Measurements from ENCODE around the gene NRN1.
"Not testable (repeated sequence)": the region's sequence is repeated elsewhere in the genome, so short reads cannot be mapped to it uniquely, and the experiment has no call there.

NRN1 gene

GRCh38 chr6:6006428-6007365, at the start of gene NRN1:
Gene NRN1 (minus strand): TSS chr6:6006925. CDS start chr6:6006749, 176 bp downstream.
- no peak for DNase-seq

GRCh38 chr6:6052216-6052615, 45.5 kb upstream of the NRN1 start:
- no peak for DNase-seq

GRCh38 chr6:6046716-6047115, 40.0 kb upstream of the NRN1 start:
- no peak for DNase-seq

- no peak for DNase-seq
Measured at GRCh38 chr6:6039946-6040509, 33.3 kb upstream of the NRN1 start.

- no peak for DNase-seq
Measured at GRCh38 chr6:6037179-6037578, 30.5 kb upstream of the NRN1 start.

- DNase-seq = no peak
Measured at GRCh38 chr6:6033858-6034257, 27.1 kb upstream of the NRN1 start.

- DNase-seq = no peak
Measured at GRCh38 chr6:6026513-6027205, 19.9 kb upstream of the NRN1 start.

GRCh38 chr6:6025736-6026135, 19.0 kb upstream of the NRN1 start:
- DNase-seq = no peak

- no peak for DNase-seq
Measured at GRCh38 chr6:6024220-6024619, 17.5 kb upstream of the NRN1 start.

- DNase-seq = not testable (repeated sequence)
Measured at GRCh38 chr6:6022841-6023240, 16.1 kb upstream of the NRN1 start.

- DNase-seq = peak; percentile 76
Measured at GRCh38 chr6:6008648-6009421, 2.1 kb upstream of the NRN1 start.

- peak; percentile 32 for DNase-seq
Measured at GRCh38 chr6:6008089-6008647, 1.4 kb upstream of the NRN1 start.

GRCh38 chr6:6007366-6008088, 802 bp upstream of the NRN1 start:
- no peak for DNase-seq

- no peak for DNase-seq
Measured at GRCh38 chr6:6006006-6006427, 708 bp downstream of the NRN1 start.

- no peak for DNase-seq
Measured at GRCh38 chr6:6005051-6006005, 1.4 kb downstream of the NRN1 start.

GRCh38 chr6:6004390-6004995, 2.2 kb downstream of the NRN1 start:
- no peak for DNase-seq

GRCh38 chr6:6003621-6004366, 2.9 kb downstream of the NRN1 start:
- DNase-seq = peak; percentile 50

GRCh38 chr6:6002848-6003620, 3.7 kb downstream of the NRN1 start:
- DNase-seq = no peak

Data from activated CD4-positive, alpha-beta T cell treated with anti-CD3 and anti-CD28 coated beads, Interleukin-2, amount 50 U/mL, for 16 hours (primary cell).